HepG2 (cell line): ENCODE data around the gene MSI2. TPM values are rescaled to one million over a fixed set of nuclear protein-coding genes. Genes with fewer than 3 reads are reported as not detected.

Experiments used
- ATAC-seq: fragments of 200-7000 bp; cut with Tn5 transposase; 3 replicates; pipeline ENCODE4 v1.9.1; 2020; ENCODE audit warnings: mild to moderate bottlenecking, moderate library complexity
- BruUV-seq: library from RNA; stranded (reverse); fragments of 400-500 nt; replicated peaks from 2 replicates; lab custom pipeline; 2021; lab: Mats Ljungman, UMichigan
- CTCF ChIA-PET: fragments of 300-600 bp; formaldehyde crosslinking; extraction: SDS; loops from one replicate; lab custom pipeline; 2021; ENCODE audit warnings: low total read pairs, inconsistent platforms, low intra/inter-chr PET ratio; lab: Yijun Ruan, JAX
- POLR2A ChIA-PET: fragments of 350-600 bp; sonication (Branson Sonifier 250); formaldehyde crosslinking; loops from one replicate; lab custom pipeline; 2020; ENCODE audit warnings: antibody characterized with exemption, inconsistent platforms; lab: Yijun Ruan, JAX
- DNase-seq: peaks from one replicate; pipeline ENCODE4 v3.0.0-alpha.2; 2015; ENCODE audit warnings: low spot score
- FAIRE-seq: peaks from 3 replicates; lab custom pipeline; 2011; peaks lifted over from hg19 to GRCh38; lab: Jason Lieb, UNC
- H2AFZ ChIP-seq: one replicate; pipeline ENCODE4 v1.6.1; 2011; ENCODE audit warnings: low read length, inconsistent platforms
- H3K27ac ChIP-seq: fragments of 300-600 bp; 3 replicates; pipeline ENCODE4 v1.8.0; 2011; ENCODE audit warnings: mixed run types, mild to moderate bottlenecking, mixed read lengths, low read length, inconsistent platforms; ENCODE audit not compliant: insufficient read depth; ENCODE audit errors: extremely low read length
- H3K27me3 ChIP-seq, 2 experiments: fragments of 200-600 bp in 1 of 2; 2 replicates in 1 of 2; 3 replicates in 1 of 2; pipeline versions ENCODE4 v1.6.0 to v1.8.0; 2011; ENCODE audit warnings: low read length in 2 of 2, mild to moderate bottlenecking in 2 of 2, moderate library complexity in 2 of 2, inconsistent platforms in 1 of 2; ENCODE audit not compliant: insufficient read depth in 2 of 2, control insufficient read depth in 1 of 2
- H3K36me3 ChIP-seq, 2 experiments: fragments of 200-600 bp in 1 of 2; replicated peaks in 1 of 2; 2 replicates in 1 of 2; 3 replicates in 1 of 2; pipeline versions ENCODE4 v1.5.1 to v1.8.0; 2011; ENCODE audit warnings: low read length in 2 of 2, inconsistent platforms in 1 of 2; ENCODE audit not compliant: insufficient read depth in 2 of 2, control insufficient read depth in 1 of 2
- H3K4me1 ChIP-seq: 2 replicates; pipeline ENCODE4 v1.5.1; 2012; ENCODE audit warnings: low read length, inconsistent platforms; ENCODE audit not compliant: insufficient read depth
- H3K4me2 ChIP-seq: 2 replicates; pipeline ENCODE4 v1.6.0; 2011; ENCODE audit warnings: low read depth, low read length, inconsistent platforms
- H3K4me3 ChIP-seq, 3 experiments: fragments of 200-600 bp in 1 of 3; sonication (generic), shearing (Covaris generic) in 1 of 3; replicated peaks in 1 of 3; 2 replicates each; pipeline ENCODE4 v1.5.1; 2011 to 2016; ENCODE audit warnings: low read length in 3 of 3, inconsistent platforms in 2 of 3, low read depth in 2 of 3, mild to moderate bottlenecking in 2 of 3, control low read depth in 1 of 3, mixed read lengths in 1 of 3; ENCODE audit not compliant: insufficient read depth in 1 of 3
- H3K79me2 ChIP-seq: one replicate; pipeline ENCODE4 v1.6.1; 2011; ENCODE audit warnings: low read length, inconsistent platforms; ENCODE audit not compliant: insufficient read depth
- H3K9ac ChIP-seq: 2 replicates; pipeline ENCODE4 v1.6.0; 2011; ENCODE audit warnings: mild to moderate bottlenecking, low read depth, low read length, inconsistent platforms; ENCODE audit not compliant: insufficient read depth
- H3K9me3 ChIP-seq: 2 replicates; pipeline ENCODE4 v1.5.1; 2012; ENCODE audit warnings: mild to moderate bottlenecking, low read length
- H4K20me1 ChIP-seq: 2 replicates; pipeline ENCODE4 v1.6.0; 2011; ENCODE audit warnings: inconsistent platforms, mild to moderate bottlenecking, low read length, moderate library complexity; ENCODE audit not compliant: insufficient read depth
- ATRX ChIP-seq: sonication (generic); formaldehyde crosslinking; IDR thresholded peaks from 2 replicates; pipeline ENCODE4 v1.4.0; 2020; ENCODE audit warnings: missing genetic modification reagents, borderline replicate concordance
- GATA4 ChIP-seq: sonication (generic); IDR thresholded peaks from 2 replicates; pipeline ENCODE4 v1.6.1; 2016; ENCODE audit warnings: antibody characterized with exemption, low read depth, borderline replicate concordance
- MXI1 ChIP-seq: IDR thresholded peaks from 3 replicates; pipeline ENCODE4 v1.6.1; 2012; ENCODE audit warnings: low read depth, low read length, inconsistent platforms, borderline replicate concordance
- NKX3-1 ChIP-seq: sonication (generic); formaldehyde crosslinking; IDR thresholded peaks from 2 replicates; pipeline ENCODE4 v1.5.0; 2020; ENCODE audit warnings: missing genetic modification reagents
- RBAK ChIP-seq: sonication (generic); formaldehyde crosslinking; IDR thresholded peaks from 2 replicates; pipeline ENCODE4 v1.5.1; 2020; ENCODE audit warnings: mild to moderate bottlenecking, missing genetic modification reagents
- SIX1 ChIP-seq: sonication (generic); formaldehyde crosslinking; IDR thresholded peaks from 2 replicates; pipeline ENCODE4 v1.4.0; 2020; ENCODE audit warnings: missing genetic modification reagents, borderline replicate concordance
- TBX2 ChIP-seq: sonication (generic); formaldehyde crosslinking; IDR thresholded peaks from 2 replicates; pipeline ENCODE4 v1.5.0; 2020; ENCODE audit warnings: missing genetic modification reagents, mild to moderate bottlenecking, borderline replicate concordance
- TCF7 ChIP-seq: sonication (generic); IDR thresholded peaks from 2 replicates; pipeline ENCODE4 v1.6.1; 2016; ENCODE audit warnings: antibody characterized with exemption, low read depth
- ZFP36L1 ChIP-seq: sonication (generic); formaldehyde crosslinking; IDR thresholded peaks from 2 replicates; pipeline ENCODE4 v1.8.0; 2022; ENCODE audit warnings: mild to moderate bottlenecking, missing genetic modification reagents, moderate library complexity
- ZFX ChIP-seq: sonication (generic); formaldehyde crosslinking; IDR thresholded peaks from 2 replicates; pipeline ENCODE4 v1.4.0; 2020; ENCODE audit warnings: mild to moderate bottlenecking, low read depth, missing genetic modification reagents, moderate library complexity
- ZIK1 ChIP-seq: sonication (generic); formaldehyde crosslinking; IDR thresholded peaks from 2 replicates; pipeline ENCODE4 v1.5.0; 2020; ENCODE audit warnings: mild to moderate bottlenecking, low read depth, missing genetic modification reagents, borderline replicate concordance
- ZNF18 ChIP-seq: sonication (generic); formaldehyde crosslinking; IDR thresholded peaks from 2 replicates; pipeline ENCODE4 v1.8.0; 2022; ENCODE audit warnings: mild to moderate bottlenecking, missing genetic modification reagents; ENCODE audit not compliant: insufficient replicate concordance
- ZNF253 ChIP-seq: sonication (generic); formaldehyde crosslinking; IDR thresholded peaks from 2 replicates; pipeline ENCODE4 v1.8.0; 2022; ENCODE audit warnings: mild to moderate bottlenecking, missing genetic modification reagents, borderline replicate concordance
- ZNF326 ChIP-seq: sonication (generic); formaldehyde crosslinking; IDR thresholded peaks from 2 replicates; pipeline ENCODE4 v1.4.0; 2020; ENCODE audit warnings: missing genetic modification reagents, borderline replicate concordance
- ZNF724P ChIP-seq: sonication (generic); formaldehyde crosslinking; IDR thresholded peaks from 2 replicates; pipeline ENCODE4 v1.8.0; 2022; ENCODE audit warnings: missing genetic modification reagents, borderline replicate concordance
- WGBS: methylation state at CpG from one replicate; pipeline ENCODE4 v1.1.6; 2017; ENCODE audit warnings: low lambda C conversion rate; 5-methylcytosine and 5-hydroxymethylcytosine counted together
- in situ Hi-C: cut with HindIII; loops from 2 replicates; pipeline ENCODE4 v1.10.0; 2017; ENCODE audit warnings: low pct_unique_long_range_greater_than_20kb; ENCODE audit not compliant: extremely low pct_ligation_motif_present
- intact Hi-C: fragments of 100-400 bp; cut with micrococcal nuclease; formaldehyde crosslinking; loops from one replicate; pipeline ENCODE4 v1.10.0; 2022; ENCODE audit not compliant: unreplicated experiment
- polyA plus RNA-seq, 8 experiments: library from polyadenylated mRNA; depleted of rRNA in 3 of 8; stranded (reverse) in 7 of 8; unstranded in 1 of 8; fragments of >200 nt; fragmentation: Illumina TruSeq in 4 of 8; extraction: Trizol in 4 of 8; gene quantifications; 2 replicates each; pipeline versions ENCODE4 v1.2.1 to v1.2.3, GENCODE V29; 2011 to 2016; ENCODE audit warnings: low read depth in 4 of 8, missing spikeins in 1 of 8, mixed read lengths in 1 of 8; ENCODE audit not compliant: insufficient read depth in 1 of 8
- total RNA-seq, 5 experiments: library from RNA; depleted of rRNA; stranded (reverse); fragments of >200 nt; fragmentation: Illumina TruSeq; extraction: Trizol; gene quantifications; 2 replicates each; pipeline ENCODE4 v1.2.3, GENCODE V29; 2016; ENCODE audit warnings: low read depth in 1 of 5
- TF ChIP-seq, protein P1 (sequence below): sonication (generic); formaldehyde crosslinking; IDR thresholded peaks from 2 replicates; pipeline ENCODE4 v1.9.0; 2021; ENCODE audit warnings: missing genetic modification reagents, mild to moderate bottlenecking, borderline replicate concordance
- TF ChIP-seq, protein P2 (sequence below): sonication (generic); formaldehyde crosslinking; IDR thresholded peaks from 2 replicates; pipeline ENCODE4 v1.5.0; 2020; ENCODE audit warnings: mild to moderate bottlenecking, missing genetic modification reagents, moderate library complexity
- TF ChIP-seq, protein P3 (sequence below): IDR thresholded peaks from 2 replicates; pipeline ENCODE4 v1.6.1; 2012; ENCODE audit warnings: inconsistent platforms

MSI2 gene
- total and polyA plus RNA-seq, 2 of the 13 experiments (the other 11 are each of a cell fraction or from before 2014, with no cell fraction given): 77.5 to 78.4 TPM

DNA sequence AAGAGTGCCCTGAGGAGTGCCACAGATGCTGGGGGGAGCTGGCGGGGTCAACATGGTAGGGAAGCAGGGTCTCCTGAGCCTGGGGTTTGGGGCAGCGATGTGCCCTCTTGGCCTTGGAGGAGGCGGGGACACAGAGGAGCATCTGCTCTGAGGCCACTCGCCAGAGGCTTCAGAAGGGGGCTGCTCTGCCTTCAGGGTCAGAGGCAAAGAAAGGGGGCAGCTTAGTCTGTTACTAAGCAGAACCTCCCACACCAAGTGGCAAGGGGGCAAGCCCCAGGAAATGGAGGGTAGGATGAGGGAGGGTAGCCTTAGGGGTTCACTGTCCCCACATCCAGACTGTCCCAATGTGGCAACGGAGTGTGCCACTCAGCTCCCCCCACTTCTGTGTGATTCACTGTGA, 470.5 kb downstream of the MSI2 start (continued):
- TF ChIP-seq, protein P1, sequence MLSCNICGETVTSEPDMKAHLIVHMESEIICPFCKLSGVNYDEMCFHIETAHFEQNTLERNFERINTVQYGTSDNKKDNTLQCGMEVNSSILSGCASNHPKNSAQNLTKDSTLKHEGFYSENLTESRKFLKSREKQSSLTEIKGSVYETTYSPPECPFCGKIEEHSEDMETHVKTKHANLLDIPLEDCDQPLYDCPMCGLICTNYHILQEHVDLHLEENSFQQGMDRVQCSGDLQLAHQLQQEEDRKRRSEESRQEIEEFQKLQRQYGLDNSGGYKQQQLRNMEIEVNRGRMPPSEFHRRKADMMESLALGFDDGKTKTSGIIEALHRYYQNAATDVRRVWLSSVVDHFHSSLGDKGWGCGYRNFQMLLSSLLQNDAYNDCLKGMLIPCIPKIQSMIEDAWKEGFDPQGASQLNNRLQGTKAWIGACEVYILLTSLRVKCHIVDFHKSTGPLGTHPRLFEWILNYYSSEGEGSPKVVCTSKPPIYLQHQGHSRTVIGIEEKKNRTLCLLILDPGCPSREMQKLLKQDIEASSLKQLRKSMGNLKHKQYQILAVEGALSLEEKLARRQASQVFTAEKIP (CRISPR knock-in tag): no peak
- TF ChIP-seq ZNF724P (CRISPR knock-in tag): no peak
- TF ChIP-seq, all 625 proteins: peak for 0

DNA sequence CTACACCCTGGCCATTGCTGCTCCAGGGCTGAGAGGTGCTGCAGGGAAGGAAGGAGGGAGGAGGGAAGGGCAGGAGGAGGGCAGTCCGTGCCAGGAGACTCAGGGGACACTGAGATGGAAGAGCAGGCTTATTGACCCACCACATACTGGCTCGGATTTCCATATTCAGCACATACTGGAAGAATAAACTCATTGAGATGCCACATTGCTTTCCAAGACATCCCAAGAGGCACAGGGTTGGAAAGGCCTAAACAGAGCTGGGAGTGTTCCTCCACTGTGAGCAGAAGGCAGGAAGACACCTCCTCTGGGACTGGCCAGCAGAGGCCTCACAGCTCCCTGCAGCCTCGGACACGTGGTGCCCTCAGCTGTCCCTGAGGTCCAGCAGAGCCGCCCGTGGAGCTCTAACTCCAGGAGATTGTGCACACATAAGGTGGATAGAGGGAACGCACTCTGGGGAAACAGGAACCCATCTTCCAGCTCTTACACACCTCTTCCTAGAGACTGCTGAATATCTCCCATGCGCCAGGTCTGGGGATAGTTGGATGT, 471.4 kb downstream of the MSI2 start:
- DNase-seq (no peak), ATAC-seq (peak; percentile 79), FAIRE-seq (no peak)
- Histone ChIP-seq H3K4me3 (no peak overlapping the region), H4K20me1 (no peaks in the 10 kb centered on the region), H3K27ac (no peak overlapping the region), H3K4me1 (no peaks in the 10 kb centered on the region), H2AFZ (no peak overlapping the region), H3K79me2 (no peaks in the 10 kb centered on the region), H3K9ac (no peak overlapping the region), H3K9me3 (no peaks in the 10 kb centered on the region), H3K36me3 (no peaks in the 10 kb centered on the region), H3K4me2 (no peak overlapping the region), H3K27me3 (peaks cover 6 to 73% of the 10 kb centered on the region in 2 experiments; a peak in 4 of 5 replicates)
- WGBS: 20% methylated on average over 8 of the region's 8 CpGs
- in situ Hi-C loops (no loop called here), intact Hi-C loops (no loop called here)
- BruUV-seq: no TSS peak
- POLR2A ChIA-PET: interaction anchor here (0.5 kb wide), 1 partner anchor 319 kb away, joined by 3 read pairs; no protein-coding TSS in a partner anchor
- CTCF ChIA-PET: no interaction called here
- TF ChIP-seq TCF7 (no peak), ZNF326 (CRISPR knock-in tag) (no peak), ZFX (CRISPR knock-in tag) (no peak), ZIK1 (CRISPR knock-in tag) (0 out of 2 replicates have a peak, but pooled peaks have one; percentile 42), ZNF253 (CRISPR knock-in tag) (no peak), RBAK (CRISPR knock-in tag) (no peak), NKX3-1 (CRISPR knock-in tag) (no peak), MXI1 (0 out of 3 replicates have a peak, but pooled peaks have one; percentile 17), ZFP36L1 (CRISPR knock-in tag) (no peak), GATA4 (no peak), TBX2 (CRISPR knock-in tag) (0 out of 2 replicates have a peak, but pooled peaks have one; percentile 29), ZNF18 (CRISPR knock-in tag) (no peak), ATRX (CRISPR knock-in tag) (no peak), SIX1 (CRISPR knock-in tag) (no peak)
- TF ChIP-seq, protein P2, sequence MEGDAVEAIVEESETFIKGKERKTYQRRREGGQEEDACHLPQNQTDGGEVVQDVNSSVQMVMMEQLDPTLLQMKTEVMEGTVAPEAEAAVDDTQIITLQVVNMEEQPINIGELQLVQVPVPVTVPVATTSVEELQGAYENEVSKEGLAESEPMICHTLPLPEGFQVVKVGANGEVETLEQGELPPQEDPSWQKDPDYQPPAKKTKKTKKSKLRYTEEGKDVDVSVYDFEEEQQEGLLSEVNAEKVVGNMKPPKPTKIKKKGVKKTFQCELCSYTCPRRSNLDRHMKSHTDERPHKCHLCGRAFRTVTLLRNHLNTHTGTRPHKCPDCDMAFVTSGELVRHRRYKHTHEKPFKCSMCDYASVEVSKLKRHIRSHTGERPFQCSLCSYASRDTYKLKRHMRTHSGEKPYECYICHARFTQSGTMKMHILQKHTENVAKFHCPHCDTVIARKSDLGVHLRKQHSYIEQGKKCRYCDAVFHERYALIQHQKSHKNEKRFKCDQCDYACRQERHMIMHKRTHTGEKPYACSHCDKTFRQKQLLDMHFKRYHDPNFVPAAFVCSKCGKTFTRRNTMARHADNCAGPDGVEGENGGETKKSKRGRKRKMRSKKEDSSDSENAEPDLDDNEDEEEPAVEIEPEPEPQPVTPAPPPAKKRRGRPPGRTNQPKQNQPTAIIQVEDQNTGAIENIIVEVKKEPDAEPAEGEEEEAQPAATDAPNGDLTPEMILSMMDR (CRISPR knock-in tag): peak; percentile 33; the same call in 1 of the 2 replicates
- TF ChIP-seq, protein P3, sequence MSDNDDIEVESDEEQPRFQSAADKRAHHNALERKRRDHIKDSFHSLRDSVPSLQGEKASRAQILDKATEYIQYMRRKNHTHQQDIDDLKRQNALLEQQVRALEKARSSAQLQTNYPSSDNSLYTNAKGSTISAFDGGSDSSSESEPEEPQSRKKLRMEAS: peak; percentile 68
